Liver (tissue), 9 donors: ENCODE results near the gene UCKL1. TPM values are rescaled to one million over a fixed set of nuclear protein-coding genes. Genes with fewer than 3 reads are reported as not detected.

Experiments used
- DNase-seq: peaks from one replicate; pipeline ENCODE4 v3.0.0-alpha.2; 2017; ENCODE audit warnings: low spot score
- H3K27ac ChIP-seq, 2 donors: one replicate each; pipeline ENCODE4 v1.7.0; 2013; ENCODE audit warnings: inconsistent platforms in 2 of 2, low read length in 2 of 2, control low read depth in 1 of 2, low read depth in 1 of 2, mild to moderate bottlenecking in 1 of 2
- H3K27me3 ChIP-seq, 4 donors: one replicate each; pipeline versions ENCODE4 v1.6.1 to v1.7.0; 2013; ENCODE audit warnings: low read length in 3 of 4, inconsistent platforms in 1 of 4, mild to moderate bottlenecking in 1 of 4, moderate library complexity in 1 of 4; ENCODE audit not compliant: control insufficient read depth in 4 of 4, insufficient read depth in 4 of 4
- H3K36me3 ChIP-seq, 4 donors: one replicate each; pipeline versions ENCODE4 v1.6.1 to v1.7.0; 2013; ENCODE audit warnings: low read length in 3 of 4, mild to moderate bottlenecking in 3 of 4, low read depth in 1 of 4, moderate library complexity in 1 of 4; ENCODE audit not compliant: control insufficient read depth in 4 of 4, insufficient read depth in 3 of 4
- H3K4me1 ChIP-seq, 4 donors: one replicate each; pipeline versions ENCODE4 v1.6.1 to v1.7.0; 2013; ENCODE audit warnings: low read length in 3 of 4, mild to moderate bottlenecking in 3 of 4, moderate library complexity in 1 of 4; ENCODE audit not compliant: control insufficient read depth in 4 of 4, insufficient read depth in 4 of 4
- H3K4me3 ChIP-seq, 3 donors: one replicate each; pipeline versions ENCODE4 v1.6.1 to v1.7.0; 2013; ENCODE audit warnings: low read length in 3 of 3, control low read depth in 1 of 3, low read depth in 1 of 3, mild to moderate bottlenecking in 1 of 3
- H3K9ac ChIP-seq, 2 donors: one replicate each; pipeline ENCODE4 v1.7.0; 2013; ENCODE audit warnings: low read length in 2 of 2, mild to moderate bottlenecking in 2 of 2, moderate library complexity in 2 of 2, control low read depth in 1 of 2, low read depth in 1 of 2
- H3K9me3 ChIP-seq, 4 donors: one replicate each; pipeline versions ENCODE4 v1.6.1 to v1.7.0; 2013; ENCODE audit warnings: low read length in 3 of 4; ENCODE audit not compliant: control insufficient read depth in 4 of 4
- EGR1 ChIP-seq, 2 donors: IDR thresholded peaks; 2 replicates each; pipeline ENCODE4 v1.6.1; 2016 to 2018; ENCODE audit warnings: antibody characterized with exemption in 2 of 2, low read depth in 2 of 2
- FOXA1 ChIP-seq: IDR thresholded peaks from 2 replicates; pipeline ENCODE4 v1.6.1; 2016; ENCODE audit warnings: antibody characterized with exemption
- FOXA2 ChIP-seq: IDR thresholded peaks from 2 replicates; pipeline ENCODE4 v1.6.1; 2016; ENCODE audit warnings: antibody characterized with exemption
- GABPA ChIP-seq, 2 donors: IDR thresholded peaks in 1 of 2; conservative IDR thresholded peaks in 1 of 2; 2 replicates each; pipeline ENCODE4 v1.6.1; 2016; ENCODE audit warnings: antibody characterized with exemption in 2 of 2, mild to moderate bottlenecking in 1 of 2, moderate library complexity in 1 of 2
- HNF4A ChIP-seq, 2 donors: conservative IDR thresholded peaks; 2 replicates each; pipeline ENCODE4 v1.6.1; 2016; ENCODE audit warnings: antibody characterized with exemption in 2 of 2, mild to moderate bottlenecking in 2 of 2
- HNF4G ChIP-seq: IDR thresholded peaks from 2 replicates; pipeline ENCODE4 v1.6.1; 2016; ENCODE audit warnings: antibody characterized with exemption
- JUND ChIP-seq, 2 donors: IDR thresholded peaks; 2 replicates each; pipeline ENCODE4 v1.6.1; 2016; ENCODE audit warnings: antibody characterized with exemption in 2 of 2
- NR2F2 ChIP-seq: IDR thresholded peaks from 2 replicates; pipeline ENCODE4 v1.6.1; 2016; ENCODE audit warnings: antibody characterized with exemption
- RAD21 ChIP-seq, 2 donors: IDR thresholded peaks; 2 replicates each; pipeline ENCODE4 v1.6.1; 2016; ENCODE audit warnings: antibody characterized with exemption in 2 of 2, mild to moderate bottlenecking in 2 of 2
- RXRA ChIP-seq, 2 donors: IDR thresholded peaks; 2 replicates each; pipeline ENCODE4 v1.6.1; 2017 to 2018; ENCODE audit warnings: antibody characterized with exemption in 2 of 2, mild to moderate bottlenecking in 1 of 2
- SP1 ChIP-seq: IDR thresholded peaks from 2 replicates; pipeline ENCODE4 v1.6.1; 2018; ENCODE audit warnings: antibody characterized with exemption, mild to moderate bottlenecking
- TAF1 ChIP-seq: conservative IDR thresholded peaks from 2 replicates; pipeline ENCODE4 v1.6.1; 2016; ENCODE audit warnings: antibody characterized with exemption, mild to moderate bottlenecking
- YY1 ChIP-seq: IDR thresholded peaks from 2 replicates; pipeline ENCODE4 v1.6.1; 2016; ENCODE audit warnings: antibody characterized with exemption, mild to moderate bottlenecking
- WGBS: extraction: QIAGEN DNeasy Blood & Tissue Kit; methylation state at CpG from one replicate; pipeline ENCODE4 v1.1.7; 2013; 5-methylcytosine and 5-hydroxymethylcytosine counted together
- polyA plus RNA-seq, 2 donors: library from polyadenylated mRNA; stranded (reverse) in 1 of 2; unstranded in 1 of 2; fragments of 200-250 nt in 1 of 2; fragments of >200 nt in 1 of 2; fragmentation: Nextera tagmentation in 1 of 2; extraction: Ambion mirVana in 1 of 2; gene quantifications; one replicate each; pipeline versions ENCODE4 v1.2.1 to v1.2.3, GENCODE V29; 2013 to 2015
- total RNA-seq, 2 donors: library from RNA; depleted of rRNA; stranded (reverse); fragments of >200 nt; gene quantifications; one replicate each; pipeline ENCODE4 v1.2.3, GENCODE V29; 2014
- TF ChIP-seq, protein P1 (sequence below): IDR thresholded peaks from 2 replicates; pipeline ENCODE4 v1.6.1; 2016; ENCODE audit warnings: antibody characterized with exemption
- TF ChIP-seq, protein P2 (sequence below): IDR thresholded peaks from 2 replicates; pipeline ENCODE4 v1.6.1; 2016; ENCODE audit warnings: antibody characterized with exemption
- TF ChIP-seq, protein P3 (sequence below): fragments of 150-350 bp; IDR thresholded peaks from 2 replicates; pipeline ENCODE4 v1.5.1; 2017; ENCODE audit warnings: improper control_type of control experiment, low read depth, low read length; ENCODE audit not compliant: missing input control
- TF ChIP-seq, protein P4 (sequence below): IDR thresholded peaks from 2 replicates; pipeline ENCODE4 v1.6.1; 2016; ENCODE audit warnings: antibody characterized with exemption
- TF ChIP-seq, protein P5 (sequence below): IDR thresholded peaks from 2 replicates; pipeline ENCODE4 v1.6.1; 2016; ENCODE audit warnings: antibody characterized with exemption, mild to moderate bottlenecking
- donor health status: healthy.
- donor health status: healthy.
- donor health status: healthy.
- donor health status: healthy.
- donor health status: healthy.

UCKL1 gene
- total and polyA plus RNA-seq, 4 donors, result 16.4 to 20.4 (median 18.3) TPM

DNA sequence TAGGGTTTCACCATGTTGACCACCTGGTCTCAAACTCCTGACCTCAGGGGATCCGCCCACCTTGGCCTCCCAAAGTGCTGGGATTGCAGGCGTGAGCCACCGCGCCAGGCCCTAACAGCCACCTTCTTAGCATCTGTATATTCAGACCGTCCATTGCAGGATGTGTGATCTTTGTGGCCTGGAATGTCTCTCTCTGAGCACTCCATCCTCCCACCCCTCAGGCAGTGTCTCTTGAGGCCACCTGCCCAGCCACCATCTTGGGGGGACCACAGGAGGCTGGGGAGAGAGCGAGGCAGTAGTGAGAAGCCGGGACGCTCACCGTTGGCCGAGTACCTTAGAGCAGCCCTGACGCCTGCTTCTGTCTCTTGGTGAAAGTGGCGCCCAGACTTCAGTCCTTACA is 42.4 kb downstream of the UCKL1 start:
- TF ChIP-seq YY1 (no peak), HNF4G (no peak), FOXA1 (no peak), SP1 (no peak), NR2F2 (no peak), RXRA (IDR thresholded peaks at IDR 0.05) (no peak), RAD21 (IDR thresholded peaks at IDR 0.05) (no peak), GABPA (IDR thresholded peaks at IDR 0.05 in 1 of 2, conservative IDR thresholded peaks at IDR 0.05 in 1 of 2) (no peak), FOXA2 (no peak), JUND (IDR thresholded peaks at IDR 0.05) (no peak), HNF4A (conservative IDR thresholded peaks at IDR 0.05) (no peak)
- TF ChIP-seq, protein P1, sequence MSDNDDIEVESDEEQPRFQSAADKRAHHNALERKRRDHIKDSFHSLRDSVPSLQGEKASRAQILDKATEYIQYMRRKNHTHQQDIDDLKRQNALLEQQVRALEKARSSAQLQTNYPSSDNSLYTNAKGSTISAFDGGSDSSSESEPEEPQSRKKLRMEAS, result no peak
- TF ChIP-seq, protein P2, sequence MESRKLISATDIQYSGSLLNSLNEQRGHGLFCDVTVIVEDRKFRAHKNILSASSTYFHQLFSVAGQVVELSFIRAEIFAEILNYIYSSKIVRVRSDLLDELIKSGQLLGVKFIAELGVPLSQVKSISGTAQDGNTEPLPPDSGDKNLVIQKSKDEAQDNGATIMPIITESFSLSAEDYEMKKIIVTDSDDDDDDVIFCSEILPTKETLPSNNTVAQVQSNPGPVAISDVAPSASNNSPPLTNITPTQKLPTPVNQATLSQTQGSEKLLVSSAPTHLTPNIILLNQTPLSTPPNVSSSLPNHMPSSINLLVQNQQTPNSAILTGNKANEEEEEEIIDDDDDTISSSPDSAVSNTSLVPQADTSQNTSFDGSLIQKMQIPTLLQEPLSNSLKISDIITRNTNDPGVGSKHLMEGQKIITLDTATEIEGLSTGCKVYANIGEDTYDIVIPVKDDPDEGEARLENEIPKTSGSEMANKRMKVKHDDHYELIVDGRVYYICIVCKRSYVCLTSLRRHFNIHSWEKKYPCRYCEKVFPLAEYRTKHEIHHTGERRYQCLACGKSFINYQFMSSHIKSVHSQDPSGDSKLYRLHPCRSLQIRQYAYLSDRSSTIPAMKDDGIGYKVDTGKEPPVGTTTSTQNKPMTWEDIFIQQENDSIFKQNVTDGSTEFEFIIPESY, result no peak
- TF ChIP-seq, protein P3, sequence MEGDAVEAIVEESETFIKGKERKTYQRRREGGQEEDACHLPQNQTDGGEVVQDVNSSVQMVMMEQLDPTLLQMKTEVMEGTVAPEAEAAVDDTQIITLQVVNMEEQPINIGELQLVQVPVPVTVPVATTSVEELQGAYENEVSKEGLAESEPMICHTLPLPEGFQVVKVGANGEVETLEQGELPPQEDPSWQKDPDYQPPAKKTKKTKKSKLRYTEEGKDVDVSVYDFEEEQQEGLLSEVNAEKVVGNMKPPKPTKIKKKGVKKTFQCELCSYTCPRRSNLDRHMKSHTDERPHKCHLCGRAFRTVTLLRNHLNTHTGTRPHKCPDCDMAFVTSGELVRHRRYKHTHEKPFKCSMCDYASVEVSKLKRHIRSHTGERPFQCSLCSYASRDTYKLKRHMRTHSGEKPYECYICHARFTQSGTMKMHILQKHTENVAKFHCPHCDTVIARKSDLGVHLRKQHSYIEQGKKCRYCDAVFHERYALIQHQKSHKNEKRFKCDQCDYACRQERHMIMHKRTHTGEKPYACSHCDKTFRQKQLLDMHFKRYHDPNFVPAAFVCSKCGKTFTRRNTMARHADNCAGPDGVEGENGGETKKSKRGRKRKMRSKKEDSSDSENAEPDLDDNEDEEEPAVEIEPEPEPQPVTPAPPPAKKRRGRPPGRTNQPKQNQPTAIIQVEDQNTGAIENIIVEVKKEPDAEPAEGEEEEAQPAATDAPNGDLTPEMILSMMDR, result no peak
- TF ChIP-seq, protein P4, sequence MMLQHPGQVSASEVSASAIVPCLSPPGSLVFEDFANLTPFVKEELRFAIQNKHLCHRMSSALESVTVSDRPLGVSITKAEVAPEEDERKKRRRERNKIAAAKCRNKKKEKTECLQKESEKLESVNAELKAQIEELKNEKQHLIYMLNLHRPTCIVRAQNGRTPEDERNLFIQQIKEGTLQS, result no peak
- TF ChIP-seq, protein P5, sequence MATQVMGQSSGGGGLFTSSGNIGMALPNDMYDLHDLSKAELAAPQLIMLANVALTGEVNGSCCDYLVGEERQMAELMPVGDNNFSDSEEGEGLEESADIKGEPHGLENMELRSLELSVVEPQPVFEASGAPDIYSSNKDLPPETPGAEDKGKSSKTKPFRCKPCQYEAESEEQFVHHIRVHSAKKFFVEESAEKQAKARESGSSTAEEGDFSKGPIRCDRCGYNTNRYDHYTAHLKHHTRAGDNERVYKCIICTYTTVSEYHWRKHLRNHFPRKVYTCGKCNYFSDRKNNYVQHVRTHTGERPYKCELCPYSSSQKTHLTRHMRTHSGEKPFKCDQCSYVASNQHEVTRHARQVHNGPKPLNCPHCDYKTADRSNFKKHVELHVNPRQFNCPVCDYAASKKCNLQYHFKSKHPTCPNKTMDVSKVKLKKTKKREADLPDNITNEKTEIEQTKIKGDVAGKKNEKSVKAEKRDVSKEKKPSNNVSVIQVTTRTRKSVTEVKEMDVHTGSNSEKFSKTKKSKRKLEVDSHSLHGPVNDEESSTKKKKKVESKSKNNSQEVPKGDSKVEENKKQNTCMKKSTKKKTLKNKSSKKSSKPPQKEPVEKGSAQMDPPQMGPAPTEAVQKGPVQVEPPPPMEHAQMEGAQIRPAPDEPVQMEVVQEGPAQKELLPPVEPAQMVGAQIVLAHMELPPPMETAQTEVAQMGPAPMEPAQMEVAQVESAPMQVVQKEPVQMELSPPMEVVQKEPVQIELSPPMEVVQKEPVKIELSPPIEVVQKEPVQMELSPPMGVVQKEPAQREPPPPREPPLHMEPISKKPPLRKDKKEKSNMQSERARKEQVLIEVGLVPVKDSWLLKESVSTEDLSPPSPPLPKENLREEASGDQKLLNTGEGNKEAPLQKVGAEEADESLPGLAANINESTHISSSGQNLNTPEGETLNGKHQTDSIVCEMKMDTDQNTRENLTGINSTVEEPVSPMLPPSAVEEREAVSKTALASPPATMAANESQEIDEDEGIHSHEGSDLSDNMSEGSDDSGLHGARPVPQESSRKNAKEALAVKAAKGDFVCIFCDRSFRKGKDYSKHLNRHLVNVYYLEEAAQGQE, result no peak
- no peak overlapping the region for H3K27ac ChIP-seq
- H3K9ac ChIP-seq, result no peak overlapping the region
- peaks cover 0 to 4% (median 0%) of the 10 kb centered on the region in 4 donors for H3K36me3 ChIP-seq
- H3K9me3 ChIP-seq, result no peaks in the 10 kb centered on the region
- H3K27me3 ChIP-seq, result no peaks in the 10 kb centered on the region
- H3K4me3 ChIP-seq, result no peak overlapping the region
- DNase-seq, result no peak
- H3K4me1 ChIP-seq, result peaks cover 0 to 1% (median 0%) of the 10 kb centered on the region in 4 donors
- 97% methylated on average over 12 of the region's 12 CpGs for WGBS

DNA sequence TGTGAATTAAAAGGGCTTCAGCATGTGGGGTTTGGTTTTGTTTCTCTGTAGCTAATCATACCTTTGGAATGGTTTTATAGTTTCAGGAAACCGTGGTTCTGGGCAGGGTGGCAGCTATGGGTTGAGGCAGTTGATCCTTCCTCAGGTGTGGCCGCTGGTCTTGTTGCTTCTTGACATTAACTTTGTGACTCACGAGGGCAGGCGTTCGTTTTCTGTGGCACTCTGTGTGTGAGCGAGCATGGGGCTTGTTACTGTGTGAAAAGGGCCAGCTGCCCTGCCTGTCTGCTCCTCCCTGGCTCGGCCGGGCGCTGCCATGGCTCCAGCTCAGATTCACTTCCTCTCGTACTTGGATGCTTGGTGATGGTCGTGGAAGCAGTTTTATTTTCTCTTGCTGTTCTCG is 45.0 kb downstream of the UCKL1 start:
- Histone ChIP-seq H3K36me3 (no peaks in the 10 kb centered on the region), H3K4me1 (peaks cover 0 to 9% (median 5%) of the 10 kb centered on the region in 4 donors), H3K9ac (no peak overlapping the region), H3K27ac (no peak overlapping the region), H3K9me3 (no peaks in the 10 kb centered on the region), H3K27me3 (no peaks in the 10 kb centered on the region), H3K4me3 (no peak overlapping the region)
- no peak for DNase-seq
- WGBS, result 68% methylated on average over 12 of the region's 12 CpGs
- TF ChIP-seq, protein P1, result no peak
- TF ChIP-seq HNF4G (no peak), YY1 (no peak), RAD21 (IDR thresholded peaks at IDR 0.05) (no peak), HNF4A (conservative IDR thresholded peaks at IDR 0.05) (no peak), EGR1 (IDR thresholded peaks at IDR 0.05; ENCODE audit: low read depth in 2 of 2) (no peak), GABPA (IDR thresholded peaks at IDR 0.05 in 1 of 2, conservative IDR thresholded peaks at IDR 0.05 in 1 of 2) (no peak), SP1 (no peak), TAF1 (no peak)
- TF ChIP-seq, protein P5, result no peak
- TF ChIP-seq, protein P4, result no peak
